Measurements from ENCODE around the gene TRPC3. TPM values are rescaled to one million over a fixed set of nuclear protein-coding genes. Genes with fewer than 3 reads are reported as not detected.

Gene TRPC3
- 1 to 10 TPM in 1 of 4 donors, under 1 TPM in 1, not detected in 2; 0.67 to 1.1 TPM for total RNA-seq

- H3K27me3 ChIP-seq: peaks cover 0 to 3% of the 10 kb centered on the region in 2 donors
- H3K27ac ChIP-seq: peak within 1 kb of the TSS in 3 of 4 donors; percentile 8 to 44 (median 28)
Observed at GRCh38 chr4:121951521-121952110, at the start of gene TRPC3. TRPC3 (minus strand) TSS chr4:121952060; CDS start chr4:121951680, 380 bp downstream.

GRCh38 chr4:122000849-122001248 lies 49.0 kb upstream of the TRPC3 start:
- no peaks in the 10 kb centered on the region for H3K36me3 ChIP-seq

More at GRCh38 chr4:121951521-121952110, at the start of gene TRPC3:
- DNase-seq: peak; percentile 17 to 54 (median 49)
- Histone ChIP-seq H3K9me3 (no peaks in the 10 kb centered on the region), H3K36me3 (no peaks in the 10 kb centered on the region), H3K4me1 (peaks cover 0 to 21% (median 0%) of the 10 kb centered on the region in 4 donors), H3K4me3 (peak within 1 kb of the TSS; percentile 48 to 72 (median 65))
- no peak for TF ChIP-seq CTCF (IDR thresholded peaks at IDR 0.05)
- TF ChIP-seq POLR2A (IDR thresholded peaks at IDR 0.05): no peak

GRCh38 chr4:121998024-121998423 lies 46.2 kb upstream of the TRPC3 start:
- no peaks in the 10 kb centered on the region for H3K27me3 ChIP-seq
- H3K4me1 ChIP-seq: no peaks in the 10 kb centered on the region
- H3K27ac ChIP-seq: no peak overlapping the region
- no peaks in the 10 kb centered on the region for H3K36me3 ChIP-seq
- H3K9me3 ChIP-seq: no peaks in the 10 kb centered on the region
- DNase-seq: no peak
- H3K4me3 ChIP-seq: no peak overlapping the region
- TF ChIP-seq POLR2A (IDR thresholded peaks at IDR 0.05) (no peak), CTCF (IDR thresholded peaks at IDR 0.05) (no peak)

More at GRCh38 chr4:122000849-122001248, 49.0 kb upstream of the TRPC3 start:
- Histone ChIP-seq H3K27ac (no peak overlapping the region), H3K27me3 (no peaks in the 10 kb centered on the region), H3K9me3 (no peaks in the 10 kb centered on the region), H3K4me1 (no peaks in the 10 kb centered on the region), H3K4me3 (no peak overlapping the region)
- TF ChIP-seq POLR2A (IDR thresholded peaks at IDR 0.05) (no peak), CTCF (IDR thresholded peaks at IDR 0.05) (no peak)
- DNase-seq: no peak

- Histone ChIP-seq H3K27ac (no peak overlapping the region), H3K36me3 (no peaks in the 10 kb centered on the region), H3K9me3 (no peaks in the 10 kb centered on the region), H3K4me1 (no peaks in the 10 kb centered on the region), H3K4me3 (no peak overlapping the region), H3K27me3 (no peaks in the 10 kb centered on the region)
- TF ChIP-seq CTCF (IDR thresholded peaks at IDR 0.05): no peak
- no peak for TF ChIP-seq POLR2A (IDR thresholded peaks at IDR 0.05)
- DNase-seq: no peak
Observed at GRCh38 chr4:121995790-121996537, 44.1 kb upstream of the TRPC3 start.

- no peak for DNase-seq
- no peaks in the 10 kb centered on the region for H3K27me3 ChIP-seq
- no peaks in the 10 kb centered on the region for H3K36me3 ChIP-seq
- H3K27ac ChIP-seq: no peak overlapping the region
- no peaks in the 10 kb centered on the region for H3K4me1 ChIP-seq
- H3K4me3 ChIP-seq: no peak overlapping the region
- no peaks in the 10 kb centered on the region for H3K9me3 ChIP-seq
- TF ChIP-seq POLR2A (IDR thresholded peaks at IDR 0.05) (no peak), CTCF (IDR thresholded peaks at IDR 0.05) (no peak)
Observed at GRCh38 chr4:121991968-121992367, 40.1 kb upstream of the TRPC3 start.
